Medulla oblongata (tissue), 1 donor: ENCODE data around the gene RERE.
A peak's percentile ranks its signal among the peaks of the same experiment; 100 is the strongest.

Experiments
- DNase-seq: peaks from one replicate; pipeline ENCODE4 v3.0.0-alpha.2; 2015; ENCODE audit errors: extremely low spot score

RERE gene

DNA sequence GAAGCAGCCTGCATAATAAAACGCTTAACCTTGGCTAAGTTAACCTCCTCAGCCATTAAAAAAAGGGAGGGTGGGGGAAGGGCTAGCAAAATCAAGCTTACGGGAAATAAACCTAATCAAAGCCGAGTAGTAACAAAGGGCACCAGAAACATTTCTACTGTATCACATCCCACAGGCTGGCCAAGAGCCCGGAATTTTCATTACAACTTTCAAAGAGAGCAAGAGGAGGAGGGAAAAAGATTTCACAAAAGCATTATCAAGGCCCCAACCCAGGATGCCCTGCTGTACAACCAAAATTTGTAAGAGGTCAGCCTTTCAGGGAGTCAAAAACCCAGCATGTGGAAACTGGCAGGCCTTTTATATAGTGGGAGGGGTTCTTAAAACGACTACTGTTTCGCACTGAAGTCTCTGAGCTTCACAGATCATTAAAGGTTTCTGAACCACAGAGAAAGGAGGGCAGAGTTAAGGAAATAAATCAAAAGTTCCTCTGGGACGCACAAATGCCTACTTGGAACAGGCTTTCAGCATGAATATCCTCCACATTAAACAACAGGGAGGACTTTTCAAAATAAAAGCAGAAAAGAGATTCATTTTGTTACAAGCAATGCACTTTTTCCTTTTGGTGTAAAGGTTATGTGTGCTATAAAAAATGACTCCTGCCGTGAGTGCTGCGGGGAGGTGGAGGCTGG is 409.1 kb downstream of the RERE start:
- no peak for DNase-seq

DNA sequence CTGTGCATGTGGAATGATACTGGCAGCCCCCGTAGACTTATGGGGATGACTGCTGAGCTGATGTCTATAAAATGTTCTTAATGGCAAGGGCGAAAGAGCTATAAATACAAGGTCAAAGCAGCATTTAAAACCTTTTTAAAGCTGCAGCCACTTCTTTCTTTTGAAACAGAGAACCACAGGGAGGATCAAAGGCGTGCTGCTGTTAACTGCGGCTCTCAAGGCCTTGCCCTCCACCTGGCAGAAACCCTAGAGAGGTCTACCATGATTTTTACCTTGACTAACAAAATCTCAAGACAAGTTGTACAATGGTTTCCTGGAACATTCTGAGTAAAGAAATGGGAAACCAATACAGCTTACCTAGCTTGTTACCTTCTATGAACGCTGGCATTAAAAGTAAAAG is 409.8 kb downstream of the RERE start:
- DNase-seq: no peak

DNA sequence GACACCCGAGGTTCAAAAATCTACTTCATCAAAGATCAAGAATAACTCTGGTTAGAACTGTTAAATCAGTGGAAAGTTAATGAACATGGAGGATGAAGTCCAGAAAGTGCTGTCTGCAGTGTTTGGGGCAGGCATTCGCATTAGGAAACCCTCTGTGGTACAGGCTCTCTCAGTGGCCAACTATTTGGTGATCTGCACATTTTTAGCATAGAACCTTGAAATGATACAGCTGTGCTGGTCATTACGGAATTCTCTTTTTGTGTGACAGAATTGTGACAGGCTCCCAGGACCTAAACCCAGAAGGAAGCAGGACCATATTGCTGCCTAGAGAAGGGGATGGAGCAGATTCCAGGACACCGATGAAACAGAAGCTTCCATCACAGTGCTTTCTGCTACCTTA is 410.5 kb downstream of the RERE start:
- no peak for DNase-seq

DNA sequence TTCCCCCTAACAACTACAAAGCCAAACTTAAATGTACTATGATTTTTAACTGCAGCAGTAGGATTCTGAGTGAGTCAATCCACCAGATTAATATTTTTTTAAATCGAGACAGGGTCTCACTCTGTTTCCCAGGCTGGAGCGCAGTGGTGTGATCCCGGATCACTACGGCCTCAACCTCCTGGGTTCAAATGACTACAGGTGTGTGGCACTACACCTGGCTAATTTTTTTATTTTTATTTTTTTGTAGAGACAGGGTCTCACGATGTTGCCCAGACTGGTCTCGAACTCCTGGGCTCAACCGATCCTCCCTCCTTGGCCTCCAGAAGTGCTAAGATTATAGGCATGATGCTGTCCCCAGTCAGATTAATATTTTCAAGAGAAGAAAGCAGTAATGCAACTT is 411.4 kb downstream of the RERE start:
- DNase-seq: no peak

DNA sequence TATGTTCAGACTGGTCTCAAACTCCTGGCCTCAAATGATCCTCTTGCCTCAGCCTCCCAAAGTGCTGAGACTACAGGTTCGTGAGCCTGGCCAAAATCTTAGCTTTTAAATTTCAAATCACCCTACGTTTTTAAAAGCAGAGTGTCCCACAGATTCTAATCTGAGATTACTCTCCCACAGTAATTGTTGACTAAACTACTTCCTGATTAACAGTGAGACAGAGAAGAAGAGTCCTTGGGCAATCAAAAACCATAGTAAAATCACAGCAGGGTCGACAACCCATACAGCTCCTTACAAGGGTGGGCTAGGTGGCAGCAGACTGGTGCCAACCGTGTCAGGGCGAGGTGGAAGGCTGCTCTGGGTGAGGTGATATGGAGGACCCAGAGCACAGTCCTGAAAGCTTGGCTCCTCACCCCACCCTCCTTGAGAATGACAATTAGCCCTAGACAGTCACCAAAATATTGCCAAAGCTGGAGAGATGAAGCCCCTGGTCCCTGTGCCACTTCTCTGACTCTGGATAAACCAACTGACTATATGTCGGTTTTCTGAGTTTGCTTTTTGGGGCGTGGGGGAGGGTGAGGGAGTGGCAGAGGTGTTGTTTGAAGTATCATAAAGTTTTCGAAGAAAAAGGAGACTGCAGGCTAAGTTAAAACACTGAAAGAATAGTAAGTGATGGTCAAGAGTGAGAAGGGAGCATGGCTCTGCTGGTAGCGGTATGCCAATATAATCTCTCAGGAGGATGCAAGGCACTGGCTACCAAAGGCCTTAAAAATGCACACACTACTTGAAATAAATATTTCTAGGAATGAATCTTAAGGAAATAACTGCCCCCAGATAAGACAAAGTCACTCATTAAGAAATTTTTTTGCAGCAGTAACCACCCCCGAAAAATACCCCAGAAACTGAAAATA is 412.7 kb downstream of the RERE start:
- no peak for DNase-seq

DNA sequence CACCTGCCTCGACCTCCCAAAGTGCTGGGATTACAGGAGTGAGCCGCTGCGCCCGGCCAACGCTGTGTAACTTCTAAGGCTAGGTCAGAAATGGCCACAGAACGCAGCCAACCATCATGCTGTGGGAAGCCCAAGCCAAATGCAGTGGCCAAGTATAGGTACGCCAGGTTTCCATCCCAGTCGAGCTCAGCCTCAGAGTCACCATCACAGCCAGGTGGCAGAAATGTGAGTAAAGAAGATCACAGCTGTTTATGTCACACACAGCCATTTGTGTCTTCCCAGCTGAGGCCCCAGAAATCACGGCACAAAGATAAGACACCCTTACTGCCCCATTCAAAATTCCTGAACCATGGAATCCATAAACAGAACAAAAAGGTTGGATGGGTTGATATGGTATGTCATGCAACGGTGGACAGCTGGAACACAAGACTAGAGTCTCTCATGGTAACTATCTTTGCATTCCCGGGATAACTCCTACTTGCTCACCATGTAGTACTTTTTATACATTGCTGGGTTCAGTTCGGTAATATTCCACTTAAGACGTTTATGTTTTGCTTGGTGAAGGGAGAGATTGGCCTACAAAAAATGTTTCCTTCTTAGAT is 415.2 kb downstream of the RERE start:
- DNase-seq: no peak

DNA sequence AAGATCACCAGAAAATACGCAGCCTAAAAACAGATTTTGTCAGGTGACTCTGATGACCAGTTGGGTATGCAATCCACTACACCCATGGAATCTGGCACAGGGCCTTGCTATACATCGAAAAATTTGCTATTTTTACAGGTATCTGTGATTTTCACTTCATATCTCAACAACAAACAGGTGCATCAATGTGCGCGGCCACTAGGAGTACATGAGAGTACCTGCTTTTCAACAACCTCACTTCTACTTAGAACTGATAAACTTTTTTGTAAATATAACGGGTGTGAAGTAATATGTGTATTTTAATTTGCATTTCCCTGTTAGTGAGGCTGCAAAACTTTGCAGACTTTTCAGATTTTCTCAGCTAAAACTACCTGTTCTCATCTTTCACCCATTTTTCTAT is 418.8 kb downstream of the RERE start:
- DNase-seq: no peak

DNA sequence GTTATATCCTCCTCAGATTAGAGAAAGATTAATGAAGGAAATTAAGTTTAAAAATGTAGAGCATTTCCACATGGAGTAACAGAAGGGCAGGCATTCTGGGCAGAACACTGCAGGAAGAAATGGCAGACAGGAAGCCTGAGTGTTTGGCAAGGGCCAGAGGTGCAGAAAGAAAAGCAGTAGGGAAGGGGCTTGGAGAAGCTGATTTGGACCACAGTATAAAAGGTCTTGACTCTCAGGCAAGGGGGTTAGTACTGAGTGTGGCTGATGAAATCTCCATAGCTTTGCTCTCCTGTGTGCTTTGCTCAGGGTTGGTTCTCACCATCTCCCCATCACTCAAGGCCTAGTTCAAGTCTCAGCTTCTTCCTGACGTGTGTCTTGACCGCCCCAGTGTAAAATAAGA is 419.4 kb downstream of the RERE start:
- DNase-seq: no peak

DNA sequence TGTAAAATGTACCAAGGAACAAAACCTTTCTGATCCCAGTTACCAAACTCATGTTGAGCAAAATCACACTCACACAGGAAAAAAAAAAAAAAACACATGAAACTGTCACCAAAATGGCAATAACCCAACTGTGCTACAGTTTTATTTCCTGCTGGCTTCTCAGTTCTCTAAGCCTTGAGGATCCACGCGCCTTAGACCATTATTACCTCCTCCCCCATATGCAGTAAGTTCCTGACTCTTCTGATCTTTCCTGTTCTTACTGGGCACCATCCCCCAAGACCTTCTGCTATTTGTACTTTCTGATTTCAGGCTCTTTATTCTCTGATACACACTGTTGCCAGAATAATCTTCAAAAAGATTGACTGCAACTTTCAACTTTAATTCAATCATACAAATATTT is 419.9 kb downstream of the RERE start:
- peak; percentile 58 for DNase-seq

DNA sequence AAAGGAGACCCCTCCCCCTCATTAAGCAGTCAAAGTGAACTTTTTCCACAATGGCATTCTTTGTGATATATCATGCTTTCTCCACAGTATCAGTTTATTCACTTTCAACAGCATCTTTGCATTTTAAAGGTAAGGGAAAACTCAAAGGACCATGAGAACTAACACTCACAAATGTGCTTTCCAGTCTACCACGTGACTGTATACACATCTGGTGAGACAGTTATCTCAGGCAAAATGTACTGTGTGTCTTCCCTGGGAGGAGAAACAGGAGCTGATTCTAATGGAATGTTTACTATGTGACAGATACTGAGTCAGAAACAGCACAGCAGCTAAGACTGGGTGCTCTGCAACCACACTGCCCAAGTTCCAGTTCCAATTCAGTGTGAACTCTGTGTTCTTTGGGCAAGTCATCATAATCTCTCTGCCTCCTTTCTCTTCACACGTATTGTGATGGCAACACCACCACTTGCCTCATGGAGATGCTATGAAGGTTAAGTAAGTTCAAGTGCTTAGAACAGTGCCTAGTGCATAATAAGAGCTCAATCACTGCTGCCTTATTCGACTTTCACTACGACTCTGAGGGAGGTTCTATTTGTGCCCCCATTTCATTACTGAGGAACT is 420.5 kb downstream of the RERE start:
- no peak for DNase-seq

DNA sequence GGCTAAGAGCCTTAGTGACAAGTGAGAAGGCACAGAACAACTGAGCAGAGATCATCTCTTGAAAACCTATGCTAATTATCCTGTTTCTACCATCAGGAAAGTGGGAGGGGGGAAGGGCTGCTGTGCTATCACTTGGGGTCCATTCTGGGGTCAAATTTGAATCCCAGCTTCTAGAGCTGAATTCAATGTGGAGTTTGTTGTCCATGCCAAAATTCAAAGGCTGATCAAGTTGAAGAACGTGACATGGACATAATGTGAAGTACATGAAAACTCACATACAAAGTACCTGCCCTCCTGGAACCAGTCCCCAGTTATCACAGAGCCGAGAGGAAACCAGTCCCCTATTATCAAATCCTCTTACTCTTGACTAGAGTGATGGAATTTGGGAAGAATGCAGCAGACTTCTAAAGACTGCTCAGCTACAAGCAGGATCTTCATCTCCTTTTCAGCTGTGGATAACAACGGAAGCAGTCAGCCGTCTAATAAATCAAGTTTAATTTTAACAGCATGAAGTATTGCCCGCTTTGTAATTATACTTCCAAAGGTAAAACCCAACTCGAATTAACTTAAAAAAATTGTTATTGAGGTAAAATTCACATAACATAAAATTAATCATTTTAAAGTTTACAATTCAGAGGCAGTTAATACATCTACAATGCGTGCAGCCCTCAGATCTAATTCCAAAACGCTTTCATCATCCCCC is 421.2 kb downstream of the RERE start:
- DNase-seq: no peak

DNA sequence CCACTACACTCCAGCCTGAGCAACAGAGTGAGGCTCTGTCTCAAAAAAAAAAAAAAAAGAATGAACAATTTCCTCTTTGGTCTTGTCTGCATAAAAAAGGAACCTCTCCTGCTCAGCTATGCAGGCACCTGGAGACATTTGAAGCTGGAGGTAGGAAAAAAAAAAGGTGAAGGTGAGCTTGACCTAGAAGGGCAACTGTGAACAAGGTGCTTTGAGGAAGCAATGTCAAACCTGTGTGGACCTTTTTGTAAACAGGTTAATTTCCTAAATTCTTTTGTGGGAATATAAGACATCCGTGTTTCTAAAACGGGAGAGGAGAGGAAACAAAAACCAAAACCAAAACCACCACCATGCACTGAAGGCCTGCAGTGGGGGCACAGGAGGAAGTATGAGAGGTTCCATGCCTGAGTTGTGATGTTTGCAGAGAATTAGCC is 422.0 kb downstream of the RERE start:
- peak; percentile 70 for DNase-seq

DNA sequence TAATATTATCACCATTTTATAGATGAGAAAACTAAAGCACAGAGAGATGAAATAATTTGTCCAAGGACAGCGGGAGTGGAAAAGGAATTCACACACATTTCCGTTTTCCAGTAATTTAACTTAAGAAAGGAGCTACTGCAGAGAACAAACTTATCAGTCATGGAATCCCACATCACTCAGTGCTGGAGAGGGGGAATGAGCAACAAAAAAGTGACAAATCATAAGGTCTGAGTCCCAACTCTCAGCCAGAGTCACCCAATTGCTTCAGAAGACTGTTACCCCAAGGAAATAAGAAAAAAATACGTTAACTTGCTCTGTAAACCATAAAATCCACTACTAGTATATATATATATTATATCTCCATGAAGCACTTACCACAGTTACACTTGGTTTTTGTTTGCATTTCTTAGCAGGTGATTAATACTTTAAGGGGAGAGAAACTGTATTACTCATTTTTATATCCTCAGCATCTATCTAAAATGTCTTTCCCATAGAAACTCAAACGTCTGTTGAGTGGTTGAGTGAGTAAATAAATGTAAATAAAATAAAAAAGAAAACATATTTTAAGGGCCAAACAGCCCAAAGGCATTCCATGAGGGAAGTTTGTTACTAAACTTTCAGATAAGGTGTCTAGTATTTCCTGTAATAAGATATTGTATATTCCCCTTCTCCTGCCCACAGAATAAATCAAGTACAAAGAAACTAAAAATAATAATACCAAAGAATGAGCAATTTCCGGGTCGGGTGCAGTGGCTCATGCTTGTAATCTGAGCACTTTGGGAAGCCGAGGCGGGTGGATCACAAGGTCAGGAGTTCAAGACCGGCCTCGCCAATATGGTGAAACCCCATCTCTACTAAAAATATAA is 422.8 kb downstream of the RERE start:
- DNase-seq: no peak

DNA sequence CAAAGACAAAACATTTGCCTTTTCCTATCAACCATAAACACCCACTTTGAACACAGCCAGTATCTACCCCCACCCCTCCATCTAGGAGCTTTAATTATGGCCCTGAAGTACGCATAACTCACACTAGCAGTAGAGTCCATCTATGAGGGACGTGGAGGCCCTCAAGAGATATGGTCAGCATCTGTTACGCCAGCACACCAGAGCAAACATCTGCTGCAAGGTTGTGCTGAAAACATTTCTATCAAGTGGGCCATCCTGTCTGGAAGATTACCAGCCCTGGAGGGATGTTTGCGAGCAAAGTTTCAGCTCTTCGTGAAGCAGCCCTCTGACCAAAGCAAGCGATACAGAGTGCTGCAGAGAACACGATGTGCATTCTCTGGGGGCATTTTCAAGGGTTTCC is 424.9 kb downstream of the RERE start:
- no peak for DNase-seq

DNA sequence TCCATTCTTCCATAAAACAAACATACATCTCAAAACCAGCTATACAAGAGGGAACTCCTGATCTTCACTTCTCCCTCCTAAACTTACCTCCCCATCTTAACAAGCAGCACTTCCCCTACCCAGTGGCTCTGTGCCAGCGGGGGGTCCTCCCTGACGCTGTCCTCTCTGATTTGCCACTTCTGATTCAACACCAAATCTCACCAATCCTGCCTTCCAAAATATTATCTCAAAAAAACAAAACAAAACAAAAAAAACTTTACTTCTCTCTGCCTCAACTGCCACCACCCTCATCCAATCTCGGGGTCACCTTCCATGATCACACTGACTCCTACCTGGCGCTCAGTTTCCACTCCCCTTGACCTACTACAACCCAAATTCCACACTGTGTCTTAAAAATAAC is 426.7 kb downstream of the RERE start:
- DNase-seq: no peak

DNA sequence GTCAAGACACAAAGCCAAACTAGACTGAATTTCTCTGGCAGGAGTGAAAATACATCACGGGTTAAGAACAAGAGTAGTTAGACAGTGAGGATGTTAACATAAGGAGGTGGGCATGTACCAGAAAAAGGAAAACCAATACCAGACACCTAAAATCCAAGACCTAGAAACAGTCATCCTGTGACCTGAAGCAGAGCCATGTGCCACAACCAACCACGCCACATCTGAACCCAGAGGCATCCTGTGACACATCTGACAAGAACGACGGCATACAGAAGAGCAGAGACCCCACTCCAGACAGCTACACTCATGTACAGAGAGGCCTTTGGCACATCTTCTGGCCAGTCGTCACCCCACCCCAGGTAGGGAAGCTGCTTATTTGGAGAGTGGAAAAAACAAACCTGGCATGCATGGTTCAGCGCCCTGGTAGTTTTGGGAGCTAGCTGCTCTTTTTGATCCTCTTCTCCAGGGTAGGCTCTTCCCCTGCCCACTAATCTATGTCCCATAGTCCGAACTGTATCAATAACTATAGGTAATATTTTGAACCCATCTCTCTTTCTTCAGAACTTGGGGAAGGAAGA is 427.4 kb downstream of the RERE start:
- DNase-seq: no peak

DNA sequence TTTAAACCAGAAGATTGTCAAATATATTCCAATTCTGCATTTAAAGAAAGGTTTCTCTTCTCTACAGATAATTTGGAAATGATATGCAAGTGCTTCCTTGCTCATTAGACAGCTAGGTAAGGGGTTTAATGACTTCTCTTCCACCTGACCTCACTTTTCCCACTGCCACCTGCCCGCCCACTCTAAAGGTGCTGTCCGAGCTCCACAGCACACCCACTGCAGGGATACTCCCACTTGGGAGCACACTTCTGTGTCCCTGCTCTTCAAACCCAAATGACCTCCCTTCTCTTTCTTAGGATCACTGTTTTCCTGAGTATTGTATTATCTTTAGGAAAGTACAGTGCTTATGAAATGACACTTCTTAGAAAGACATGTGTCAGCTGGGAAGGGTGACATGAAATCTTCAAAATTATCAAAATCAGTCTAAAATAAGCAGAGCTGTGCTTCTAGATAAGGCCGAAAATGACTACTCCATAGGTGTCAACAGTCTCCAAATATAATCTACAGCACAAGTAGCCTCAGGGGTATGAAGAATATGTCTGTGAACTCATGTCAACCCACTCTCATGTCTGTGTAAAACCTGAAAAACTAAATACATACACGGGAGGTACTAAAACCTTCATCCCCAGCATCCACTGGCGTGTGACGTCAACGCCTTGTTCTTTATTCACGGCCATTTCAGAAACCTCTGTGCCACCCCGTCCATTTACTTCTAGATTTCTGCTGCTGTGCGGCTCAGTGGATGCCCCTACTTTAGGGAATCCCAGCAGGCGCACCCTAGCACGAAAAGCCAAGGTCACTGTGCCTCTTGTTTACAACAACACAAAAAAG is 428.5 kb downstream of the RERE start:
- DNase-seq: no peak

DNA sequence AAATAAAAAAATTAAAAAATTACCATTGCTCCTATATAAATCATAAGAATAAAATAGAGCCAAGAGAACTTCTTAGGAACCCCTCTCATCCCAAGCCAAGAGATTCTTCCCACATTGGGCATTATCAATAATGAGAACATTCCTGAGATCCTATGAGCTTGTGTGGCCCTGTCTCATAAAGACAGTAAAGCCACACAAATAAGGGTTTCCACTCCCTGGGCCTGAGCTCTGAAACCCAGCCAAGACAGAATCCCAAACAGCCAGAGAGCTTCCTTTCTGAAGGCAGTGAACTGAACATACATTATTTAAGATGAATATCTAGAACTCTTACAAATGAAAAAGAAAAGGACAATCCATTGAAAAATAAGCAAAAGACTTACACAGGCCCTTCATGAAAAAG is 431.2 kb downstream of the RERE start:
- no peak for DNase-seq

DNA sequence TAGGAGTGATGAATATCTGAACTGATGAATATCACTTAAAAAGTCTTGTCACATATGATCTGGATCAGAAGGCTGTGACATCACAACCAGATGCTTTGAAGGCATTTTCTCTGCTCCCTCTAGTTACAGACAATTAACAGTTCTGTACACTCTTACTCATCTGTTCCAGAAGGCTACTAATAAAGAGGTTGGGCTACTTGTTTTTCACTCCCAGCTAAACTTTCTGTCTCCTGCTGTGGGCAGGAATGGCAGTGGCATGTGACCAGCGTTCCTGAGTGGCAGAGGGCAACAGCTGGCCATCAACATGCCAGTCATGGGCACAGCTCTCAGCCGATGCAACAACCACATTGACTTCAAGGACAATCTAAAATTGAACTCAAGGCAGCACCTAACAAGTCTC is 432.9 kb downstream of the RERE start:
- peak; percentile 31 for DNase-seq

DNA sequence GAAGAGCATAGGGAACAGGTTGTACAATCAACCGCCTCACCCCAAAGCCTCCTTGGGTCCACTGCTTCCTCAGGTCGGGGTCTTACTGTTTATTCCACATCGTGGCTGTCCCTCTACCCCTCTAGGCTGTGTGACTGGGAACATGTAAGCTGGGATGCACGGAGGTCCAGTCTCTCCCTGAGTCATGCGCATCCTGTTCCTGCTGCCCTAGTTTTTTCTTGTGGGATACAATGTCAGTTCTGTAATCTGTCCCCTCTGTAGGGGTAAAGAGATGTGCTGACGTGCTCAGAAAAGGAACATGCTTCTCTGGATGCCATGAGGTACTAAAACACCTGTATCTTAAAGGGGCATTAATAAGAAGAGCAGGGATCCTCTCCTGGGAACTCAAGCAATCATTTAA is 433.4 kb downstream of the RERE start:
- DNase-seq: no peak
